ENCODE results near the gene DOCK8. TPM values are rescaled to one million over a fixed set of nuclear protein-coding genes. Genes with fewer than 3 reads are reported as not detected.
"Not testable (repeated sequence)": the region's sequence is repeated elsewhere in the genome, so short reads cannot be mapped to it uniquely, and the experiment has no call there.

The DOCK8 gene
- total RNA-seq, 2 experiments from 2014 or later: 59.0 to 145 TPM

GRCh38 chr9:217950-218349, 3.3 kb downstream of the DOCK8 start:
- BruUV-seq (replicated peaks): no TSS peak
- Histone ChIP-seq H3K4me3 (ENCODE audit: low read depth, low read length, poor library complexity, severe bottlenecking) (no peak overlapping the region), H3K4me1 (ENCODE audit: insufficient read depth, low read length, poor library complexity, severe bottlenecking) (peaks cover 13% of the 10 kb centered on the region), H3K9me3 (ENCODE audit: low read length) (no peaks in the 10 kb centered on the region), H3K4me2 (ENCODE audit: low read length) (no peak overlapping the region), H3K36me3 (ENCODE audit: insufficient read depth, low read length) (no peaks in the 10 kb centered on the region), H4K20me1 (ENCODE audit: insufficient read depth, low read length) (no peaks in the 10 kb centered on the region), H2AFZ (ENCODE audit: low read length) (no peak overlapping the region), H3K9me2 (ENCODE audit: insufficient read depth, low read length) (no peaks in the 10 kb centered on the region), H3K79me2 (ENCODE audit: insufficient read depth, low read depth, low read length) (no peaks in the 10 kb centered on the region), H3K27ac (ENCODE audit: low read depth, low read length, poor library complexity, severe bottlenecking) (no peak overlapping the region)
- intact Hi-C loops (cut with micrococcal nuclease; ENCODE audit: unreplicated experiment): no loop called here
- POLR2A ChIA-PET: interaction anchor here (1.3 kb wide), 1 partner anchor 49 kb away, joined by 3 read pairs; no protein-coding TSS in a partner anchor
- no peak for DNase-seq (ENCODE audit: low spot score)
- CTCF ChIA-PET (ENCODE audit: unreplicated experiment): no interaction called here
- TF ChIP-seq CTCF (conservative IDR thresholded peaks at IDR 0.05; ENCODE audit: low read length) (no peak), EZH2phosphoT487 (IDR thresholded peaks at IDR 0.05; ENCODE audit: borderline replicate concordance, low read depth, low read length) (no peak)

DNA sequence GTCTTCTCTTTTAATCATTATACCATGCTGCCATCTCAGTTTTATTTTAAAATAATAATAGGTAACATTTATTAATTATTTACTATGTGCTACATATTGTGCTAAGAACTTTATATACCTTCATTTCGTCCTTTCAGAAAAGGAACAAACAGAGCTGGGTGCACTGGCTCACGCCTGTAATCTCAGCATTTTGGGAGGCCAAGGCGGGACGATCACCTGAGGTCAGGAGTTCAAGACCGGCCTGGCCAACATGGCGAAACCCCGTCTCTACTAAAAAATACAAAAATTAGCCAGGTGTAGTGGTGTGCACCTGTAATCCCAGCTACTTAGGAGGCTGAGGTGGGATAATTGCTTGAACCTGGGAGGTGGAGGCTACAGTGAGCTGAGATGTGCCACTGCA, 4.4 kb downstream of the DOCK8 start:
- H3K27ac ChIP-seq (ENCODE audit: low read depth, low read length, poor library complexity, severe bottlenecking); H4K20me1 ChIP-seq (ENCODE audit: insufficient read depth, low read length); H3K9me3 ChIP-seq (ENCODE audit: low read length); intact Hi-C loops (cut with micrococcal nuclease; ENCODE audit: unreplicated experiment); H2AFZ ChIP-seq (ENCODE audit: low read length); POLR2A ChIA-PET; H3K4me2 ChIP-seq (ENCODE audit: low read length); H3K79me2 ChIP-seq (ENCODE audit: insufficient read depth, low read depth, low read length); CTCF ChIA-PET (ENCODE audit: unreplicated experiment); H3K36me3 ChIP-seq (ENCODE audit: insufficient read depth, low read length); DNase-seq (ENCODE audit: low spot score); H3K9me2 ChIP-seq (ENCODE audit: insufficient read depth, low read length); H3K4me3 ChIP-seq (ENCODE audit: low read depth, low read length, poor library complexity, severe bottlenecking); BruUV-seq (replicated peaks): not testable (repeated sequence)
- H3K4me1 ChIP-seq (ENCODE audit: insufficient read depth, low read length, poor library complexity, severe bottlenecking): peaks cover 13% of the 10 kb centered on the region

GRCh38 chr9:219670-220365, 5.2 kb downstream of the DOCK8 start:
- no TSS peak for BruUV-seq (replicated peaks)
- intact Hi-C loops (cut with micrococcal nuclease; ENCODE audit: unreplicated experiment): no loop called here
- Histone ChIP-seq H3K9me2 (ENCODE audit: insufficient read depth, low read length) (no peaks in the 10 kb centered on the region), H3K4me2 (ENCODE audit: low read length) (no peak overlapping the region), H2AFZ (ENCODE audit: low read length) (no peak overlapping the region), H3K27ac (ENCODE audit: low read depth, low read length, poor library complexity, severe bottlenecking) (no peak overlapping the region), H4K20me1 (ENCODE audit: insufficient read depth, low read length) (no peaks in the 10 kb centered on the region), H3K79me2 (ENCODE audit: insufficient read depth, low read depth, low read length) (no peaks in the 10 kb centered on the region), H3K9me3 (ENCODE audit: low read length) (no peaks in the 10 kb centered on the region), H3K4me1 (ENCODE audit: insufficient read depth, low read length, poor library complexity, severe bottlenecking) (peaks cover 9% of the 10 kb centered on the region), H3K36me3 (ENCODE audit: insufficient read depth, low read length) (no peaks in the 10 kb centered on the region), H3K4me3 (ENCODE audit: low read depth, low read length, poor library complexity, severe bottlenecking) (no peak overlapping the region)
- no peak for DNase-seq (ENCODE audit: low spot score)
- ChIA-PET CTCF (ENCODE audit: unreplicated experiment) (no interaction called here), POLR2A (no interaction called here)
- no peak for TF ChIP-seq CTCF (conservative IDR thresholded peaks at IDR 0.05; ENCODE audit: low read length)
- no peak for TF ChIP-seq EZH2phosphoT487 (IDR thresholded peaks at IDR 0.05; ENCODE audit: borderline replicate concordance, low read depth, low read length)
